Left hindlimb (tissue), 1 donor: Measurements from ENCODE around the gene EHF.
"Not testable (repeated sequence)": the region's sequence is repeated elsewhere in the genome, so short reads cannot be mapped to it uniquely, and the experiment has no call there.

ENCODE experiments used
- DNase-seq: peaks from one replicate; pipeline ENCODE4 v3.0.0-alpha.2; 2018

EHF gene

DNA sequence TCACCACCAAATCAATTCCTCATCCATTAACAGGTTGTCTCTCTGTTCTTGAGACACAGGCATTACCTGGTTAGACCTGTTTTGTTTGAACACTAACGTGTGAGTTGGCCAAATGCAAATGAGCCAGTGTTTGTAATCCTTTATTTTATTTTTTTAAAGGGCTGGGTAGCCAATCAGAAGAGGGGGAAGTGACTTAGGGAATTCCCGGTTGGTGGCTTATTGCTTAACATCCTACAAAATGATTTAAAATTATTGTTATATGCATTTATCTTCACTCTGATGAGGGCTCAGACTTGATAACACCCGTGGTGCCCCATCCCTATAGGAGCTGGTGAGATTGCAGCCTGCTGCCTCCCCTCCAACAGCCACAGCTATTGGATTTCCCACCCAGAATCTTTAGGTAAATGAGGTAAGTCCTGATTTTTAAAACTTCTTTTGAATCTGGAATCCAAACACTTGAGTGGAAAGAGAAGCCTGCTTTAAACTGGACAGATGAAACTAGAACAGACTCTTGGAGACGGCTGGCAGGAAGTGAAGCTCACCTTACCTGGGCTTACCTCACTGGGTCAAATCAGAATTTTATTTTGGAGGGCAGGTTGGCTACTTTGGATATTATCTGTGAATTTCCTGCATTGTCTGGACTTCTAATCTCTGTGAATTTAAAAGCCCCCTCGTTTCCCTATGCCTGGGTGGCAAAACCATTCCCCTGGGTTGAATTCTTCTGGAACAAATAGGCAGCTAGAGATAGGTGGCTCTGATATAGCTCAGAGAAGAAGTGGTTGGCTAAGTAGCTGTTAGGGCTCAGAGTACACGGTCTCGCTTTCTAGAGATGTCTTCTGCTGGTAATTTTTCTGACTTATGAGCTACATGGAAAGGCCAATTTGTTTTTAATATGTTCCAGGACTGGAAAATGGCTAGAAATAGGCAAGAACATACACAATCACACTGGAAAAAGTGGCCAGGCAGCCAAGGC is at the start of gene EHF:
Gene EHF, plus strand, starts transcription at position 274 of the 973 bp plus-strand sequence. CDS start 21,538 bp downstream, outside the sequence.
- DNase-seq: no peak

DNA sequence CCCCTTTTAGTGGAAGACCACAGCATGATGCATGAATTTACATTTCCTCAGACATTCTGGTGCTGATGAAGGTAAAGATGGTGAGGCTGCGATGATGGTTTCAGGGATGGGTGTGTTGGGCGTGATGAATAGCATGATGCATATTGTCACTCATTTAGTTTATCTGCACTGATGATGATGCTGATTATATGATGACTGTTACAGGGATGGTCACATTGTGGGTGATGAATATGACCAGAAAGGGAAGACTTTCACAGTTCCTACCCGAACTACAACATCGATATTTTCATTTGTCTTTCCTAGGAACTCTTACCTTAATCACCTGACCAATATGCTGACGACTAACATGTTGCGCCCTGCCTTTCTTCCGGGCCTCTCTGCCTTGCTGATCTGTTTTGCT is 47.4 kb upstream of the EHF start:
- no peak for DNase-seq

DNA sequence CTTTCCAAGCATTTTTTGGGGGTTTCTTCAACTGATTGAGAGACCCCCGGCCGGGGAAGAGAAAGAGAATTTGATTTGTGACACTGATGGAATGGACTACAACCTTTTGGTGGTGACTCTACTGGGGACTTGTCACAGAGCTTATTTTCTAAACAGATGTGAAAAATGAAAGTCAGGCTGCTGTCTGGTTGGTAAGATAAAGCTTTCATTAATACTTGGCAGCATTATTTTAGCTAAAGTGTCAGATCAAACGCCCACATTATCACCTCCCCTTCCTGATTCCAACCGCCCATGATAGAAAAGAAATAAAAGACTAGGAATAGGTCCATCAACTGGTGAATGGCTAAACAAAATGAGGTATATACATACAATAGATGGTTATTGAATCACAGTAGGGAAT is 45.6 kb upstream of the EHF start:
- DNase-seq: no peak

DNA sequence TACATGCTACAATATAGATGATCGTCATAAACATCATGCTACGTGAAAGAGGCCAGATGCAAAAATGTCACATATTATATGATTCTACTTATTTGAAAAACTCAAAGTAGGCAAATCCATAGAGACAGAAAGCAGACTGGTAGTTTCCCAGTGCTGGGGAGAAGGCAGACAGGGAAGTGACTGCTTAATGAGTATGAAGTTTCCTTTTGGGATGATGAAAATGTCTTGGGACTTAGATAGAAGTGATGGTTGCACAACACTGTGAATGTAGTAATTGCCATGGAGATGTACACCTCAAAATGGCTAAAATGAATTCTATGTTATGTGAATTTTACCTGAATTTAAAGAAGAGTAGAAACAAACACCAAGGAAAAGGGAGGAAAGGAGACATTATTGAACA is 45.2 kb upstream of the EHF start:
- DNase-seq: no peak

DNA sequence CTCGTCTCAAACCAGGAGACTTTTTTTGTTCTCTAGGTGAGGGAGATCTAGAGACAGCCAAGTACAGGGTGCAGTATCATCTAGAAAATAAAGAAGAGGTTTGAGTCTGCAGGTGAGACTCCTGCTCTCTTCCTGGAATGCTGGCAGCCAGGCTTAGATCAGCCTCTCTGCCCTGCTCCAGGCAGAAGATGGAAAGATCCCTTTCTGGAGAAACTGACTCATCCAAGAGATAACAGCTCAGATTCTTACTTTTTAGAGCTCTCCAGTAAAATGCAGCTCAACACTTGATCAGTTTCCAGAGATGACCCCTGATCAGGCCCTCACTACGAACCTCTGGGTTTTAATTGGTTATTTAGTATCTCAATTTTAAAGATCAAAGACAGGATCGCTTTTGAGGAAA is 44.6 kb upstream of the EHF start:
- no peak for DNase-seq

DNA sequence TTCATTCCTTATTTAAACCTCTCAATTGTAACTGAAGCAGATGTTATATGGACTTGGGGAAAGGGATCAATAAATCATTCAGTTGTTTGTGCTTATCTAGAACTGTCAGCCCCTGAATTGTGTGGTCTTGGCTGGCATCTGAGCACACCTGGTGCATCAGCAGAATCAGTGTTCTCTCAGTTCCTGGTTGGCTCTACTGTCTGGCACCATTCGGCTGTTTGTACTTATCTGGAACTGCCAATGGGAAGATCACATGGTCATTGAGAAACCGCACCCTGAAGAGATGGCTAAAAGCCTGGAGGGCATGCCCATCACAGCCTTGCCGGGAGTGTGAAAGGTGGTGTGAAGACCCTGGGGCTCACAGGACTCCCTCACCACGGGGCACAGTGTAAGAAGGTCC is 37.1 kb upstream of the EHF start:
- DNase-seq: no peak

DNA sequence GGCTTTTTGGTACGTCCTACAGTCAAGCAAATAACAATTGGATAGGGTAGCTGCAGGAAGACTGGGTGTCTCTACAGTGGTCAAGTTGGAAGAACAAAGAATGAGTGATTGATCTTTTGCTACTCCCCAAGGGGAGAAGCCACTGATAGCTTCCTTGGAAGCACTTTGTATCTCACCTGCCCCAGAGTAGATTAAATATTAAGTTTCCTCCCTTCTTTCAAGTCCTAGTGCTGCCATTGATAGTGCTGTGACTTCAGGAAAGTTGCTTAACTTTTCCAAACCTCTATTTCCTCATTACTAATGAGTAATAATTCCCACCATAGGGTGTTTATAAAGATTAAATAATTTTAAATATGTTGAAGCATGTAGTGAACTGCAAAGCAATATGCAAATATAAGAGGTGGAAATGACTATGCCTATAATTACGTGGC is 35.6 kb upstream of the EHF start:
- DNase-seq: no peak

DNA sequence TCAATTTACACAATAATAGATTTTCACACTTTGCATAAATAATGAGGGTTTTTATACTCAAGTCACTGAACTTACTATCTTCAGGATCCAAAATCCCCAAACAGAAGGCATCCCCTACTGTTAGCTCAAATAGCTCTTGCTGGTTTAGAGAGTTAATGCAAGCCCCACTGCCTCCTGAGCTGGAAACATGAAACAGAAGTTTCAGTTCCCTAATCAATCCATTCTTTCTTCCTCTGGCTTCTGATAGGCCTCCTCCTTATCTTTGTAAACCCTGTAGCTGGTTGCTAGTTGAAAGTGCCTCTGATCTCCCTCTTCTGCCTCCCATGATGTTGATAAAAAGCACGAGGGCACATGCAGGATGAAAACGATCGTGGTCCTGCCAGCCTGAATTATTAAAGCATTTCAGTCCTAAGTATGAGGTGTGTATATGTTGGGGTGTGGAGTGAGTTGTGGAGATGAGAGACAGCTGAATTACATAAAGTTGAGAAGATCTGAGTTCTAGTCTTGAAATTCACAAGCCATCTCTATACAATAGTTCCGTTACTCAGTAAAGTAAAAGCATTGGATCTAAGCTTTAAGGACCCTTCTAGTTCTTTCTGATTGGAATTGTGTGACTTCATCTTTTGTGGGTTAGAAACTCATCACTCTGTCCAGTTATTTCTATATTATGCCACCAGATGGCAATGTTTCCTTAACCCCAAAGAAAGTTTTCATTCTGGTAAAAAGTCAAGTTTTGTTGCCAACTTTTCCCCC is 35.0 kb upstream of the EHF start:
- no peak for DNase-seq

DNA sequence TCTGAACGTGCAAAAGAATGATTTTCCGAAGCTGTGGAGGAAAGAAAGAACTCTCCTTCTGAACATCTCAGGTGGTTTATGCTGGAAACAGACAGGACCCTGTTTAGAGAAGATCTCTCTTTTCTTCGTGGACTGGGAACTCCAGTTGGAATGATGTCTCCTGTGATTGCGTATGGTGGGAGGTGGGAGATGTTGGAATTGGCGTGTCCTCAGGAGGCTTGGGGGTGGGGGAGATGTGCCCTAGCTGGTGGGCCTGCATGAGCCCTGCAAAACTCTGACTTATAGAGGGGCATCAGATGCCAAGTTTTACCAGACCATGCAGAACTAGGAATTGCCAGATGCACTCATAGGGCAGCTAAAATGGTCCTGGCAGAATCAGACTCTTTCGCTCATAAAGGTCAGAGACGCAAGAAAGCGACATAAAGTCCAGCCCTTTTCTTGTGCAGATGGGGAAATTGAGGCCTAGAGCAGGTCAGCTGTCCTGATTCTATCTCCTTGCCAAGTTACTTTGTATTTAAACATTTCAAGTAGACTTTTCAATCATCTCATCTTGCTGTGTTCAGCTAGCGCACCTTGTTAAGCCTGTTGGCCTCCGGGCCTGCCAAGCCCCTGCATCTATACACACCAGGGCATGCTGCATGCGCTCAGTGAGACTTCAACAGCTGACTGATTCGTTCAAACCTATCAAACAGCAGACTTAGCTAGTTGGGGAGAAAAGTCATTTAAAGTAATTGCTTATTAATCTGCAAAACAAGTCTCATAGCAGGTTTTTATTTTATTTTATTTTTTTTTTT is 34.2 kb upstream of the EHF start:
- DNase-seq: no peak

DNA sequence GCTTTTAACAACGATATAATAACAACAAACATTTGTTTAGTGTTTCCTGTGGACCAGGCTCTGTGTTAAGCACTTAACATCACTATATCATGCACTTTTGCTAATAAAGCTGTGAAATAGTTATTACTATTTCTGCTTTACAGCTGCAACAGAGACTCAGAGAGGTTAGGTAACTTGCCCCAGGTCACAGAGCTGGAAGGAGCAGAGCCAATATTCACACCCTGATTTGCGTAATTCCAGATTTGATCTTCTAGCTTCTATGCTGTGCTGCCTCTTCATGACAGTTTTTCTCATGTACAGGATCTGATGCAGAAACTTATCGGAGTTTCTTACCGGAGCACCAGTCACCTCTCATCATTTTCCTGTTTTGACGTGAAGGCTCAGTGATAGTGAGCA is 33.6 kb upstream of the EHF start:
- DNase-seq: no peak

DNA sequence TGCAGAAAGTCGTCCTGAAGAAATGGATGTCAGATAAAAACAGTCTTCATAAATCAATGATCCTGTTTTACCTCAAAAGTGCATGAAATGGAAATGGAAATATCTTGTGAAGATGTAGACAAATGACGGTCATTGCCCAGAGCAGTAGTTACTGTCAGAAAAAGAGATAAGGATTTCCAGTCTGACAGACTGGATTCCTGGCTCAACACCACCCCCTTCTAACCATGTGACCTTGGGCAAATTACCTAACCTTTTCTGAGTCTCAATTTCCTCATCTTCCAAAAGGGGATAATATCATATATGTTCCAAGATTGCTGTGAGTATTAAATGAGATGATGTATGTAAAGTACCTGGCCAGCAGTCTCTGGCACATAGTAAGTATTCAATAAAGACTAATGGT is 32.9 kb upstream of the EHF start:
- no peak for DNase-seq

DNA sequence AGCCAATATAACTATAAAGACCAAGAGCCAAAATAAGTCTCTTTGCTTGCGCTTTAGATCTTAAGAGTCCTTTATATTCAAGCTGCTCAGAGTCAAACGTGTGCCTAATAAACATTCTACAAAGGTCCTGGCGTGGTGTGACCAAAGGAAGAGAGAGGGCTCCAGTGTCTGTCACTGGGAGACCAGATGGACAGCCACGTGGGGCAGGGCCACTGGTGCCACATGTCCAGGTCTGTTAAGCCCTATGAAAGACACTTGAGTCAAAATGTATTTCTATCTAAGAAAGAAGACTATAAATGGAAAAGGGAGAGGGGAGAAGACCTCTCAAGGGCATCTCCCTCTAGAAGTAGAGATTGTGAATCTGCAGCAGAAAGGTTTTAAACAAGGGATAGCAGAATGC is 32.2 kb upstream of the EHF start:
- no peak for DNase-seq

DNA sequence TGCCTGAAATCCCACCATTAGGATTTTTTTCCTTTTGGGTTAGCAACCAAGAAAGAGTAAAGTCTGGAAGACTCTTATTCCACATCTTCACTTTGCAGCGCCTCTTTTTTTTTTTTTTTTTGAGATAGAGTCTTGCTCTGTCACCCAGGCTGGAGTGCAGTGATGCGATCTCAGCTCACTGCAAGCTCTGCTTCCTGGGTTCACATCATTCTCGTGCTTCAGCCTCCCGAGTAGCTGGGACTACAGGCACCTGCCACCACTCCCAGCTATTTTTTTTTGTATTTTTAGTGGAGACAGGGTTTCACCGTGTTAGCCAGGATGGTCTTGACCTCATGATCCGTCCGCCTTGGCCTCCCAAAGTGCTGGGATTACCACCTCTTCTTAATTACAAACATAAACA is 31.7 kb upstream of the EHF start:
- DNase-seq: not testable (repeated sequence)

DNA sequence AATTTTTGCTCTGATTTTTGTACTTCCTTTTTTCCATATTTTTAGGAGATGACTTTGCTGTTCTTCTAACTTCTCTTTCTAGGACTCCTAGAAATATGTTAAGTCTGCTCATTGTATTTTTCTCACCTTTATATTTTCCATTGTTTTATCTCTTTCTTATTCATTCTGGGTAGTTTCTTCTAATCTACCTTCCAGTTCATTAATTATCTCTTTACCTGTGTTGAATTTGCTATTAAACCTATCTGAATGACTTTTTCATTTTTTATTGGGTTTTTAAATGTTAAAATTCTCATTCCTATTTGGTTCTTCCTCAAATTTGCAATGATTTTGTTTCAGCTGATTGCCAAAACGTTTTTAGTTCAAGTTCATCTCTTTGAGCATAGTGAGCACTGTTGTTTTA is 27.8 kb upstream of the EHF start:
- DNase-seq: no peak

DNA sequence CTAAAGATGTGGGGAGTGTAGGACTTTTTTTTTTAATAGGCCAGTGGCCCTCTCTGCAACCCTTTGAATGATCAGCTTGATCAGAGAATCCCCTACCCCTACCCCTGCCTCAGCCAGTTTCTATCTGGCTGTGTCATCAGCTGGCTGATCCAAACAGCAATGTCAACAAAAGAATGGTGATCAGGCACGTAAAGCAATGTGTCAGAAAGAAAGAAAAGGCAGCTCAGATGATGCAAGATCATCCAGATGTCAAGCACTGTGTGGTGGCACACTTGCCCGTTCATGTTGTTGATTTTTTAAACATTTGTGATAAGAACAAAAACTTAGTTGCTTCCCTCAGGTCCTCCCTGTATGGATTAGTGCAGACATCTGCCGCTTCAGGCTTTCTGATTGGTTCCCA is 26.3 kb upstream of the EHF start:
- DNase-seq: no peak

DNA sequence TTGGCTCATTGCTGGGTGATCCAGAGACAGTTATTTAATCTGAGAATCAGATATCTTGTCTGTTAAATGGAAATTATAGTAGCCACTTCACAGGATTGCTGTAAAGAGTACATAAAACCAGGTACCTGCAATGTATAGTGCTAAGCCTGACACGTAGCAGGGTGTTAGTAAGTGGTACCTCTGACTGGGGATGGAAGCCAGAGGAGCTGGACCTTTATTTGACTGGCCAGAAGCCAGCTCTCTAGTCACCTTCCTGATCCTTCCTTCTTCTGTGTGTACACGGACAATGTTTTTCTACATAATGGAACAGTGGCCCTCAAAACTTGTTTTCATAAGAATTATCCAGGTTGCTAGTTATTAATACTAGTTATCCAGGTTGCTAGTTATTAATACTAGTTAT is 25.5 kb upstream of the EHF start:
- no peak for DNase-seq

DNA sequence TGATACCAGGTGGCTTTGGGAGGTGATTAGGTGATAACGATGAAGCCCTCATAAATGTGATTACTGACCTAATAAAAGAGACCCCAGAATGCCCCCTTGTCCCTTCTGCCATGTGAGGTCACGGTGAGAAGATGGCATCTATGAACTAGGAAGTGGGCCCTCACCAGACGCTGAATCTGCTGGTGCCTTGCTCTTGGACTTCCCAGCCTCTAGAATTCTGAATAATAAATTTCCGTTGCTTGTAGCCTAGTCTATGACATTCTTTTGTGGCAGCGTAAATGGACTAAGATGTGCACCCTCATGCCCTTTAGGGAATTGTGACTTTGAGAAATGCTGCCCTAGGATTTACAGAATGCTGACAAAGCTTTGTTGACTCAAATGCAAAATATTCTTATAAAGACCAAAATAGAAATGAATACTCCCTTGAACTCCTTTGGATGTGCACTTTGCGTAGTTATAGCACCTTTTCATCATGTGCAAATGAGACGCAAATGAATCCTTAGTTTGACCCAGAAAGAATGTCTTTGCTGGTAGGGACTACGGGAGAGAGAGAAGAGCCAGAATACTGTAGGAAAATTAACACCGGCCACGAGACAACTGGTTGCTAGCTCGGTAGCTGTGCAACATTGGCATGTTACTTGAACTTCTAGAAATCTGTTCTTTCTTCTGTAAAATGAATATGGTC is 24.8 kb upstream of the EHF start:
- DNase-seq: no peak

DNA sequence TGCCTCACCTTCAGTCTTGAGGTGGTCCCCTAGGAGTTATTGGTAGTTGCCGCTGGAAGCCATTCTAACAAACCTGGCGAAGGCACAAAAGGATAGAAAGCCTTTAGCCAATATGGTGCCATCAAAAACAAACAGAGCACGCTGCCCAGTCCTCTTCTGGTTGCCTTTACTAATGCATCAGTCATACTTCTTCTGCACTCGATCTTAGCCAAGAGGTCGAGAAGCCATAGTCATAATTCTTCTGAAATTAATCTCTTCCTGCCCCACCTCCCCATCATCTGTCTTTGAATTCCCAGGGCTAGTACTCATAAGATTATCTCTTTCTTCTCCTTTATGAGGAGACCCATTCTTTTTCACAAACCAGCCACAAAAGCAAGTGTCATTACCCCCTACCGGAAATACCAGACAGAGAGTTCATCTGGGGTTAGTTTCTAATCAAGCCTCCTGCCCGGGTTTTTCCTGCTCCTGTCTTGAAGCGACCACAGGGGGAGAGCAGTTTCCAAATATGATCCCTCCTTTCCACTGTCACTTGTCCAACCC is 21.4 kb upstream of the EHF start:
- no peak for DNase-seq

DNA sequence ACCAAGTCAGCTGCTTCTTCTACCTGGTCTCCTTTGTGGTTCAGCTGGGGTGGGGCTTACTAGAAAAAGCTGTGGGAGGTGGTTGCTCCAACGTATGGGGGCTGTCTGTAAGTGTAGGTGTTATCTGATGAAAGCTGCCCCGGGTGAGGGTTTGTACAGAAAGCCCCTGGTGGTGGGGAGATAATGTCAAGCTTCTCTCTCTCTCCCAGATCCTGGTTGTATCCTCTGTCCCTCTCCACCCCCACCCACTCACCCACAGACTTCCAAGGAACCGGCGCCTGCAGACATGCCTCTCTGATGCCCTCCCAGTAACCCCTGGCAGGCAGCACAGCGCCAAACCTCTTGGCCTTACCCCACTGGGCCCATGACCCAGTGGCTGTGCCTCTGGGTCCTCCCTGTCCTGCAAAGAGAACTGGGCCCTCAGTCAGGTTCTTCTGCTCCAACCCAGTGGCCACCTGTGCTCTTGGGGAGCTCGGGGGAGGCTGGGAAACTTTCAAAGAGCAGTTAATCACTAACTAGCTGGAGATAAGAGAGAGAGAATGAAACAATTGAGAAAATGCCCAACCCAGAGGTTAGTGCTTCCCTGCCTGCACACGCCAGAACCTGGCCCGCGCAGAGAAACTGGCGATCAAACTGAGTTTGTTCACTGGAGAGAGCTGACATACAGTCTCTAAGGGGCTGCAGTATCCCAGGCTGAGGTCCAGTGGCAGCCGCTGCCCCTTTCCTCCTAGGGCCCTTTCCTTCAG is 20.4 kb upstream of the EHF start:
- no peak for DNase-seq

DNA sequence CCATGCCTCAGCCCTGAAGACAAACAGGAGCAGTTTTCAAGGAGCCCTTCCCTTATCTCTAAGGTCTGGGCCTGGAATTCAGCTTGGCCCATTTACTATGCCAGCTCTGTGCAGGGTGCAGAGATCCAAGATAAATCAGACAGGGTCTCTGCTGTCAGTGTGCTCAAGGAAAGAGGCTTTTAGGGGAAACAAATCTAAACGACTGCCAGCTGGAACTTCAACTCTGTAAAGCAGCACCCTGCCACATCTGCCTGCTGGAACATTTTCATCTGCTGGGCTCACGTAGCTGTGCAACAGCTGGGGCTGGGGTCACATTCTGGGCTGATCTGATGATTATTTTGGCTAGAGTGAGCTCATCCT is 19.8 kb upstream of the EHF start:
- DNase-seq: peak; percentile 71

DNA sequence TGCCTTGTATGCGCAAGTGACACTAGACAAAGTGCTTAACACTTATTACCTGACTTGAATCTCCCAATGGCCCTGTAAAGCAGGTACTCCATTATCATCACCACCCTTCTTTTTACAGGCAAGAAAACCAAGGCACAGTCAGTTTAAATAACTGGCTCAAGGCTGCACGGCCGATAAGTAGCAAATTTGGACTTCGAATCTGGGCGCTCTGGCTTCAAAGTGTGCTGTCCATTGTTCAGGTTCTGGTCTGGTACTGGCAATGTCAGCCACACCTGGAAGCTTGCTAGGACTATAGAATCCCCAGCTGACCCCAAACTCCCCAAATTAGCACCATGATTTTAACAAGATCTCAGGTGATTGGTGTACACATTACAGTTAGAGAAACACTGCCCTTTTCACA is 19.3 kb upstream of the EHF start:
- no peak for DNase-seq

DNA sequence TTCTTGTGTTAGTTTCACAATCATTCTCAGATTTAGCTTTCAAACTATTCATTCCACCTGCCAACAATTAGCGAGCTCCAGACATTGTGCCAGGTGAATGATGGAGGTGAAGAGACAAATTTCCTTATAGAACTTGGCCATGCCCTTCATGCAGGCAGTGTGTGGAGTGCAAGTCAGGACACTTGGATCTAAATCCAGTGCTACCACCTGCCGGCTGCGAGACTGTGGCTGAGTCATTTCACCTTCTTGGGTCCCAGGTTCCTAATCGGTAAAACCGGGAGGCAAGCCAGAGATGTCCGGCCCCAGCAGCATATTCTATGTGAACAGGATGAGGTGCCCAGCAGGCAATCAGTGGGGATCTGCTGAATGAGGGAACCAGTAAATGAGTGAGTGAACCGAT is 18.6 kb upstream of the EHF start:
- no peak for DNase-seq
